ENCODE data around the gene ZBTB44.
"Not testable (repeated sequence)": the region's sequence is repeated elsewhere in the genome, so short reads cannot be mapped to it uniquely, and the experiment has no call there.

Gene ZBTB44
- 97.6 to 205 reads per million in 2 experiments for total RNA-seq

DNA sequence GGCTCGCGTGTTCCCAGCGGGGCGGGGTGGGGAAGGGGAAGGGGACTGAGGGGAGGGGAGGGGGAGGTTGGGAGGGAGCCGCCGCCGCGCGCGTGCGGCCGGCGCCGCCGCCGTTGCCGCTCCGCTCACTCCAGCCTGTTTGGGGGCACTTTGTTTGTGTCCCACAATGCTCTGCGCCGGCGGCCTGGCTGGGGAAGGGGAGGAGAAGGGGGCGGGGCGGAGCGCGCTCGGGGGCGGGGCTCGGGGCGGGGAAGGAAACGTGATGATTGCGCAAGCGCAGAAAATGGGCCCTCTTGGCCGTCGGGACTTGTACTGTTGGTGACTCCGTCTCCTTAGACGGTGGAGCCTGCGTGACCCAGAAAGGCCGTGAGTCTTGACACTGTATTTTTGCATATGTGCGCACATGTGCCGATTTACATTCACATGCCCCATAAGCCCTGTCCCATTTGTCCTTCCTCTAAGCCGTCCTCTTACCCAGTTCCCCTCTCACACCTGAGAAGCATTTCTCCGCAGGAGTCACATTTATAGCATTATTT is at the start of gene ZBTB44:
Gene ZBTB44, minus strand, starts transcription at position 168 of the 536 bp plus-strand sequence. CDS start 53,044 bp downstream, outside the sequence.
- DNase-seq (ENCODE audit: low read depth), result peak; percentile 91

- no peak for DNase-seq (ENCODE audit: low read depth)
Measured at GRCh38 chr11:130359419-130359818, 44.7 kb upstream of the ZBTB44 start.

- no peak for DNase-seq (ENCODE audit: low read depth)
Measured at GRCh38 chr11:130358398-130358797, 43.7 kb upstream of the ZBTB44 start.

- no peak for DNase-seq (ENCODE audit: low read depth)
Measured at GRCh38 chr11:130347261-130347660, 32.5 kb upstream of the ZBTB44 start.

DNA sequence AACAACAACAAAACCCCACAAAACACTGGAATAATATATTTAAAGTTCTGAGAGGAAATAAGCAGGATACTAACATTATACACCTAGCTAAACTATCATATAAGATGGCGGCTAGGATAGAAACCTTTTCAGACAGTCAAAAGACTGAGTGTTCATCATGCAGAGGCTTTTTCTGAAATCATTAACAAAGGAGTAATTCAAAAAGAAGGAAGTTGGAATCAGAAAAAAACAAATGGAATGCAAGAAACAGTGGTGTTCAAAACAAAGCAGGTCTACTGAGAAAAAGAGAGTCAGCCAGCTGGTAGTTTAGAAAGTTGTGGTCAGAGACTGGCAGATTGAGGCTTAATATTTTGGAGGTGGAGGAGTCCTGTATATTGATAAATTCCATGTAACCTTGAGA is 30.1 kb upstream of the ZBTB44 start:
- no peak for DNase-seq (ENCODE audit: low read depth)

DNA sequence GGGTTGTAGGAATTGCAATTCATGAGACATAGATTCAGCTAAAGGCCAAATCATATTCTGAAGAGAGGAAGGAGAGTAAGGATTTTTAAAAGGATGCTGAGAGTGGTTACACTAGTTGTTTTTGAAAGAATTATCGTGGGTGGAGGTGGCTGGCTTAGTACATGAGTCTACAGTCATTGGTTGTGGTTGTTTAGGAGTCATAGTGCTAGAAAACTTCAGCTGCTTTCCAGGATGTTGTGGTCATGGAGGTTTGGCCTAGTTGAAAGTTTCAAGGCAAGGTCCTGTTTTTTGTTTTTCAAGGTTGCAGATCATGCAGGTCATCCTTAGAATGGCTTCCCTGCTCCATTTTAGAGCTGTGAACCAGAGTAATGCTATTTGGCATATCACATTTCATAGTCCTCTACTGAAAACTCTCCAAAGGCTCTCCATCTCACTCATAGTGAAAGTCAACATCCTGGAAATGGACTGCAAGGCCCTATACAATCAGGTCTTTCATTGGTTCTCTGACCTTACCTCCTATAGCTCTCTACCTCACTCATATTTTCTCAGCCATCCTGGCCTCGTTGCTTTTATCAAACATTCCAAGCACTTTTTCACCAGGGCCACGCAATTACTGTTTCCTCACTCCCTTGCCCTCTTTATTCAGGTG is 26.1 kb upstream of the ZBTB44 start:
- DNase-seq (ENCODE audit: low read depth), result no peak

GRCh38 chr11:130338667-130339066 is 23.9 kb upstream of the ZBTB44 start:
- DNase-seq (ENCODE audit: low read depth), result no peak

DNA sequence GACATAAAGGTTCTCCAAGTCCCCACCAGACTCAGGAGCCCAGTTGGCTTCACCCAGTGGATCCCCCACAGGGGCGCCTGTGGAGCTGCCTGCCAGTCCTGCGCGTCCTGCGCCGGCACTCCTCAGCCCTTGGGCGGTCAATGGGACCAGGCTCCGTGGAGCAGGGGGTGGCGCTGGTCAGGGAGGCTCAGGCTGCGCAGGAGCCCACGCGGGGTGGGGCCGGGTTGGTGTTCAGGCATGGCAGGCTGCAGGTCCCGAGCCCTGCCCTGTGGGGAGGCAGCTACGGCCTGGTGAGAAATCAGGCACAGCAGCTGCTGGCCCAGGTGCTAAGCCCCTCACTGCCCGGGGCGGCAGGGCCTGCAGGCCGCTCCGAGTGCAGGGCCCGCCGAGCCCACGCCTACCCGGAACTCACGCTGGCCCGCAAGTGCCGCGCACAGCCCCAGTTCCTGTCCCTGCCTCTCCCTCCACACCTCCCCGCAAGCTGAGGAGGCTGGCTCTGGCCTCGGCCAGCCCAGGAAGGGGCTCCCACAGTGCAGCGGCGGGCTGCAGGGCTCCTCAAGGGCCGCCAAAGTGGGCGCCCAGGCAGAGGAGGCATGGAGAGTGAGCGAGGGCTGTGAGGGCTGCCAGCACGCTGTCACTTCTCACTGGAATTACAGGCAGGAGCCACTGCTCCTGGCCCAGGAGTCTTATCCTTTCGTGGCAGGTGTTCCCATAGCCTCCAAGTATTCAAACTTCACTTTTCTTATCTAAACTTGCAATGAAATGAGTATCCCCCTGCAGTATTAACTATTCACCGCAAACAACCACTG is 22.8 kb upstream of the ZBTB44 start:
- DNase-seq (ENCODE audit: low read depth), result no peak

- DNase-seq (ENCODE audit: low read depth), result not testable (repeated sequence)
Measured at GRCh38 chr11:130331397-130331796, 16.7 kb upstream of the ZBTB44 start.

DNA sequence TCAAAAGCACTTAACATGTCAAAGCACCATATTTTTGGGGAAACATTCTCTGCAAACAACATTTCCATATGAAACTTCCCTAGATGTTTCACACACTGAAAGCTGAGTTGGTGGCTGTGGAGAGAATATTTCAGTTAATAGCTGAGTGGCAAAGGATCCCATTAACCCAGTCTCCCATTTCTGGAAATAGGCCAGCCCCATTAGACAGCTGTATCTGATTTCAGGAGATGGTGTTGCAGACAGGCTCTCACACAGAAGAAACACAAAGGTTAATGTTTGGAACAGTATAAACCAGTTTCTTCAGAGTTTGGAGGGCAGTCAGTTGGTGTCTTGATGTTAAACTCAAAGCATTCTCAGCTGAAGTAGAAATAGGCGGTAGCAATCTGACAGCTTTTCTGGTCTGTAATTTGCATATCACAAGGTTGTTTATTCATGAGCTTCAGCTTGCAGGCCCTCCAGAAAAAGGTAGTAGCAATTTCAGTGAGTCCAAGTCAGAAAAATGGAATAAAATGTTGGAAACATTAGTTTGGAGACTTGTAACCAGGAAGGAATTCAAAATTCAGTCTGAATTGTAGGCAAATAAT is 15.5 kb upstream of the ZBTB44 start:
- DNase-seq (ENCODE audit: low read depth), result no peak

DNA sequence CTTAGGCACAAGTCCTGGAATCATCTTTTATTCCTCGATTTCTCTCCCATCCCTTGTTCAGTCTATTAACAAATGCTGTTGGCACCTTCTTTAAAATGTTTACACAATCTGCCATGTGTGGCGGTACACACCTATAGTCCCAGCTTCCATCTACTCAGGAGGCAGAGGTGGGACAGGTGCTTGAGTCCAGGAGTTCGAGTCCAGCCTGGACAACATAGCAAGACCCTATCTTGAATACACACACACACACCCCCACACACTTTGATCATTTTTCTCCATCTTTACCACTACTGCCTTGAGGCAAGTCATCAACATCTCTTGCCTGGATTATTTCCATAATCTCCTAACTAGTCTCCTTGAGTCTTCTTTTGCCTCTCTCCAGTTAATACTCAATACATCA is 13.7 kb upstream of the ZBTB44 start:
- no peak for DNase-seq (ENCODE audit: low read depth)

- DNase-seq (ENCODE audit: low read depth), result no peak
Measured at GRCh38 chr11:130327716-130328115, 13.0 kb upstream of the ZBTB44 start.

DNA sequence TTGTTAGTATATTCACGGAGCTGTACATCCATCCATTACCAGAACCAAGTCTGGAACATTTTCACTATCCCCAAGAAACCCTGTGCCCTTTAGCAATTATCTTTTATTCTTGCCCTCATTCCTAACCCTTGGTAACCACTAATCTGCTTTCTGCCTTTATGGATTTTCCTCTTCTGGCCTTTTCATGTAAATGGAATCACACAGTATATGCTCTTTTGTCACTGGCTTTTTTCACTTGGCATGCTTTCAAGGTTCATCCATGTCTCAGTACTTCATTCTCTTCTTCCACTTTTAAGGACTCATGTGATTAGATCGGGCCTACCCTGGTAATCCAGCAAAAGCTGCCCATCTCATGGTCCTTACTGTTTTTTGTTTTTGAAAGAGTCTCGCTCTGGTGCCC is 11.0 kb upstream of the ZBTB44 start:
- no peak for DNase-seq (ENCODE audit: low read depth)

DNA sequence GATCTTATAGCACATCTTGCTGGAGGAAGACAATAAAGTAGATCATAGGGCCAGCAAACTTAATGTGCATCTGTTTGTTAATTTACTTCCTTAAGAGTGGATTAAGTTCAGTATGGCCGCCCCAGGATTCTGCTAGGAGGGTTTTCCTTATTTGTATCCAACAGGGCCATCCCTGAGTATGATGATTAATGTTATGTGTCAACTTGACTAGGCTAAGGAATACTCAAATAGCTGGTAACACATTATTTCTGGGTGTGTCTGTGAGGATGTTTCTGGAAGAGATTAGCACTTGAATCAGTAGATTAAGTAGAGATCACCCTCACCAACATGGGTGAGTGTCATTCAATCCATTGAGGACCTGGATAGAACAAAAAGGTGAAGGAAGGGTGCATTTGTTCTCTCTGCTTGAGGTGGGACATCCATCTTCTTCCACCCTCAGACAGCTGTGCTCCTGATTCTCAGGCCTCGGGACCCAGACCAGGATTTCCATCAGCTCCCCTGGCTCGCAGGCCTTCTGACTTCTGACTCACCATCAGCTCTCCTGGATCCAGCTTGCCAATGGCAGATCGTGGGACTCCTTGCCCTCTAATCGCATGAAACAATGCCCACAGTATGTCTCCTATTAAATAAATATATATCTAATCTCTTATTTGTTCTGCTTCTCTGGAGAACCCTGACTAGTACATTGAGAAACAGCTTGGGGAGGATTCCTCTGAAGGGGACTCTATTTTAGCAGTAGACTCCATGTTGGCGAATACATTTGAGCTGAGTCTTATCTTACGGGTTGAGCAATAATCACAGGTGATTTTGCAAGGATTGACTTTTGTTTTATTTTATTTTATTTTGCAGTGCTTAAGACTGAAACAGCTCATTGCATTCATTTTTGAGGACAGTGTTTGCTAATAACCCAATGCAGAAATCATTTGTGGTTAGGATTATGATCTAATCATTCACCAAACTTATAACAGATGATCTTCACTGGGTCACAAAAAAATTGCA is 9.0 kb upstream of the ZBTB44 start:
- DNase-seq (ENCODE audit: low read depth), result no peak

- DNase-seq (ENCODE audit: low read depth), result no peak
Measured at GRCh38 chr11:130322126-130322525, 7.4 kb upstream of the ZBTB44 start.

GRCh38 chr11:130318031-130318673 is 3.4 kb upstream of the ZBTB44 start:
- DNase-seq (ENCODE audit: low read depth), result no peak

DNA sequence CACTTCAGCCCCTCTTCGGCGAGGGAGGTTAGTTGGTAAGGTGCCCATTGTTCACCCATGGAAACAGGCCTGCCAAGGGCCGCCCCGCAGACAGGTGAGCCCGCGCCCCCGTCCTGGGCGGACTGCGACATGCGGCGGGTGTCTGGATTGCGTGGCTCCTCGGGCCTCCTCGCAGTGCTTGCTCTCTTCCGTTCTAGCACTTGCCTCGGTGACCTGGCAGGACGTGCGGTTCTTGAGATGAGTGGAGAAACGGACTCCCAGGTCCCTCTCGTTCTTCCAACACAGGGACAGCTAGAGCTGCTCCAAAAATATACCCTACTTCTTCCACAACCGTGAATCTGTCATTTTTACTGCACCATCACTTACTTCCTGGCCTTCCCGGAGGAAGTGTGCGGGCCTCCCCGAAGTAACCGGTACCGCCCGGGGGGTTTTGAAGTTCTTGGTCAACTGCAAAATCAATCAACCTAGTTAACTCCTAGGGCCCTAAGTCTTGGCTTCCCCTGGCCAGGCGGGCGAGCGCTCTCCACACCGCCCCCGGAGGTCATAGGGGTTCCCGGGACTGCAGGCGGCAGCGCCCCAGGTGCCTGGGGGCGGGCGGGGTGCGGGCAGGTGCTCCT is 745 bp upstream of the ZBTB44 start:
- peak; percentile 33 for DNase-seq (ENCODE audit: low read depth)

DNA sequence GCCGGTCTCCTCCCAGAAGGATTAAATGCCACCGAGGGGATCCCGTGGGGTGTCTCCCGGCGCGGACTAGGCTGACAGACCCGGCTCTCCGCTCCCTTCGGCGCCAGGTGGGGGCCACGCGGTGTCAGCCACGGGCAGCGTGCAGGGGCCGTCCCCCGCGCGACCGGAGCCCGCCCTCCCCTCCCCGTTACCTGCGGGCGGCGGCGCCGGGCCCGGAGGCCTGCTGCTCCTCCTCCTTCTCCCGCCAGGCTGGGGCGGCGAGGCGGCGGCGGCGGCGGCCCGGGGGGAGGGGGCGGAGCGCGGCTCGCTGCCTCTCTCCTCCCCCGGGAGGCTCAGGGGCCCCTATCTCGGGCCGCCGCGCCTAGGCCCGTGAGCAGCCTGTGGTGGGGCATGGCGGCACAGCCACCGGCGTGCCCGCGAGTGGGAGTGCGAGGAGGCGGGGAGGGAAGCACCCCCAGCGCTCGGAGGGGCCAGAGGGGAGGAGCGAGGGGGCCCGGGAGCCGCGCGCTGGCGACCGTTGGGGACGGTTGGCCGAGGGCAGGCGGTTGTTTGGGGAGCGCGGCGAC is 450 bp downstream of the ZBTB44 start:
- peak; percentile 54 for DNase-seq (ENCODE audit: low read depth)

DNA sequence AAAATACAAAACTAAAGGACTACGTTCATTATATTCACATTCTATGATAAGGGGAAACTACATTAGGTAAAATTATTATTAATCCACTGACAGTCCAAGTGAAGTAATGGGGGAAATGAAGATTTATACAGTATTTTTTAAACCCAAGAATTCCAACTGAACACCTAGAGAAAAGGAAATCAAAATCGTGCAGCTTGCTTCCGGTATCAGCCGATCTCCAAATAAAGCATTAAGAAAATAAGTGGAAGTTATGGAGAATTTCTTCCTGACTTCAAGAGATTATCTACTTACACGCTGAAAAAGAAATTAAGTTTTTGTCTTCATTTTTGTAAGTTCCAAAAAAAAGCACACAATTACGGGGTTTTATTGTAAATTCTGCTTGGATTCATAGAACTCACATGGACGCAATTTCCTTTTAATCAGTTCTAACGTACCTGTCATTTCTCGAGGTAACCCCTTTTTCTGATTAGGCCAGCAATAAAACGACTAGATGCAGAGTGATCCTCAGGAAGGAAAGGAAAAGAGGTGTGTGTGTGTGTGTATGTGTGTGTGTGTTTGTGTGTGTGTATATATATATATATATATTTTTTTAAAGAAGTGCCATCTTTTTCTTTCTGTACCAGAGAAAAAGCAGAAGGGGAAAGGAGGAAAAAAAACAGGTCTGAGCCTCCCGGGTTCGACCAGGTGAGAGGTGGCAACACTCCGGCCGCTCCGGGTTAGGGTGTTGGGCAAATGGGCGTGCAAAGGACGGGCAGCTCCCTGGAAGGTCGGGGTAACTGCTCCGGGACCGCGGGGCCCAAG is 1.1 kb downstream of the ZBTB44 start:
- no peak for DNase-seq (ENCODE audit: low read depth)
